Skeletal muscle tissue (tissue), 4 donors: Measurements from ENCODE around the gene ESYT1. TPM values are rescaled to one million over a fixed set of nuclear protein-coding genes. Genes with fewer than 3 reads are reported as not detected.
A peak's percentile ranks its signal among the peaks of the same experiment; 100 is the strongest.

ENCODE experiments used
- H3K27ac ChIP-seq: one replicate; pipeline ENCODE4 v1.7.0; 2013; ENCODE audit warnings: mild to moderate bottlenecking, low read depth, low read length, inconsistent platforms
- H3K27me3 ChIP-seq, 3 donors: one replicate each; pipeline ENCODE4 v1.7.0; 2013; ENCODE audit warnings: low read length in 3 of 3; ENCODE audit not compliant: control insufficient read depth in 3 of 3, insufficient read depth in 3 of 3
- H3K36me3 ChIP-seq, 3 donors: one replicate each; pipeline ENCODE4 v1.7.0; 2013; ENCODE audit warnings: low read length in 3 of 3; ENCODE audit not compliant: control insufficient read depth in 3 of 3, insufficient read depth in 3 of 3
- H3K4me1 ChIP-seq, 3 donors: one replicate each; pipeline ENCODE4 v1.7.0; 2013; ENCODE audit warnings: low read length in 3 of 3, mild to moderate bottlenecking in 3 of 3; ENCODE audit not compliant: control insufficient read depth in 3 of 3, insufficient read depth in 3 of 3
- H3K4me3 ChIP-seq, 3 donors: one replicate each; pipeline ENCODE4 v1.7.0; 2013; ENCODE audit warnings: low read length in 3 of 3
- H3K9ac ChIP-seq, 3 donors: one replicate each; pipeline ENCODE4 v1.7.0; 2013; ENCODE audit warnings: low read length in 3 of 3, mild to moderate bottlenecking in 3 of 3, moderate library complexity in 2 of 3, low read depth in 1 of 3
- H3K9me3 ChIP-seq, 3 donors: one replicate each; pipeline ENCODE4 v1.7.0; 2013; ENCODE audit warnings: low read length in 3 of 3; ENCODE audit not compliant: control insufficient read depth in 3 of 3
- total RNA-seq: library from RNA; depleted of rRNA; stranded (reverse); fragments of >200 nt; gene quantifications from one replicate; pipeline ENCODE4 v1.2.3, GENCODE V29; 2014
- donor health status: Osteomylitis.

Gene ESYT1
- total RNA-seq, 1 donor from 2014 or later: 149 TPM

DNA sequence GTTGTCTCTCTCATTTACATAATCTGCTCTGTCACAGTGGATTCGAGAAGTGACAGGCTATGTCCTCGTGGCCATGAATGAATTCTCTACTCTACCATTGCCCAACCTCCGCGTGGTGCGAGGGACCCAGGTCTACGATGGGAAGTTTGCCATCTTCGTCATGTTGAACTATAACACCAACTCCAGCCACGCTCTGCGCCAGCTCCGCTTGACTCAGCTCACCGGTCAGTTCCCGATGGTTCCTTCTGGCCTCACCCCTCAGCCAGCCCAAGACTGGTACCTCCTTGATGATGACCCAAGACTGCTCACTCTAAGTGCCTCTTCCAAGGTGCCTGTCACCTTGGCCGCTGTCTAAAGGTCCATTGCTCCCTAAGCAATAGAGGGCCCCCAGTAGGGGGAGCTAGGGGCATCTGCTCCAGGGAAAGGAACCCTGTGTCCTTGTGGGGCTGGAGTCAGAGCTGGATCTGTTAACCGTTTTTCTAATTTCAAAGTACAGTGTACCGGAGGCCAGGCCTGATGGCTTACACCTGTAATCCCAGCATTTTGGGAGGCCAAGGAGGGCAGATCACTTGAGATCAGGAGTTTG, 43.0 kb upstream of the ESYT1 start:
- Histone ChIP-seq H3K4me3 (no peak overlapping the region), H3K36me3 (no peaks in the 10 kb centered on the region), H3K9ac (no peak overlapping the region), H3K27me3 (peaks cover 10 to 11% (median 10%) of the 10 kb centered on the region in 3 donors), H3K27ac (no peak overlapping the region), H3K9me3 (no peaks in the 10 kb centered on the region), H3K4me1 (peaks cover 2 to 6% (median 5%) of the 10 kb centered on the region in 3 donors)

DNA sequence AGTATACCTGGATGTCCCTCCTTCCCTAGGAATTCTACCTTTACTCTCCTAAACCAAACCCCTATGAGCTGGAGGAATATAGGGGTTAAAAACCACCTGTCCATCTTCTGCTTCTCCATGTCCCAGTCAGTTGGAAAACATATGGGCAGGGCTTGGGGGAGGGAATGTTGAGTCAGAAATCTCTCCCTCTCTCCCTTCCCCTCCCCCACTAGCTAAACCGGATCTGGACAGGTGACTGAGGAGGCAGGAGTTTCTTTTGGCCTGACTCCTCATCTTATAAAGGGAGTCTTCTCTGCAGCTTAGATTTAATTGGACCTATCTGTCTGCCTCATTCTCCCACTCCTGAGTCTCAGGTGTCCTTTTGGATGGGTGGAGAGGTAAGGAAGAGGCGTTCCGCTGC, 42.0 kb upstream of the ESYT1 start:
- H3K27me3 ChIP-seq: peaks cover 1 to 4% (median 3%) of the 10 kb centered on the region in 3 donors
- H3K27ac ChIP-seq: no peak overlapping the region
- H3K9ac ChIP-seq: no peak overlapping the region
- H3K36me3 ChIP-seq: no peaks in the 10 kb centered on the region
- H3K9me3 ChIP-seq: no peaks in the 10 kb centered on the region
- peaks cover 0 to 3% (median 0%) of the 10 kb centered on the region in 3 donors for H3K4me1 ChIP-seq
- H3K4me3 ChIP-seq: no peak overlapping the region

DNA sequence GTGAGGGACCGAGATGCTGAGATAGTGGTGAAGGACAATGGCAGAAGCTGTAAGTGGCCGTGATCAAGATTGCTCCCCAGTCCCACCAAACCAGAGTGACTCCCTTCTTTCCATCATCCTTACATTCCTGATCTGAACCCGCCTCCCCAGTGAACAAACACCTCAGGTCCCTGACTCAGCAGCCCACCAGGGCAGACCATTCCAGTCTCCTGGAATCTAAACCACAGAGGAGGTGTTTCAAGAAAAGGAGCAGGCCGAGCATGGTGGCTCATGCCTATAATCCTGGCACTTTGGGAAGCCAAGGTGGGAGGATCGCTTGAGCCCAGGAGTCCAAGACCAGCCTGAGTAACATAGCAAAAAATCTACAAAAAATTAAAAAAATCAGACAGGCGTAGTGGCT, 41.5 kb upstream of the ESYT1 start:
- H3K27ac ChIP-seq: no peak overlapping the region
- H3K36me3 ChIP-seq: no peaks in the 10 kb centered on the region
- peaks cover 0 to 2% (median 0%) of the 10 kb centered on the region in 3 donors for H3K27me3 ChIP-seq
- no peak overlapping the region for H3K4me3 ChIP-seq
- H3K4me1 ChIP-seq: peaks cover 0 to 3% (median 0%) of the 10 kb centered on the region in 3 donors
- H3K9me3 ChIP-seq: no peaks in the 10 kb centered on the region
- no peak overlapping the region for H3K9ac ChIP-seq

DNA sequence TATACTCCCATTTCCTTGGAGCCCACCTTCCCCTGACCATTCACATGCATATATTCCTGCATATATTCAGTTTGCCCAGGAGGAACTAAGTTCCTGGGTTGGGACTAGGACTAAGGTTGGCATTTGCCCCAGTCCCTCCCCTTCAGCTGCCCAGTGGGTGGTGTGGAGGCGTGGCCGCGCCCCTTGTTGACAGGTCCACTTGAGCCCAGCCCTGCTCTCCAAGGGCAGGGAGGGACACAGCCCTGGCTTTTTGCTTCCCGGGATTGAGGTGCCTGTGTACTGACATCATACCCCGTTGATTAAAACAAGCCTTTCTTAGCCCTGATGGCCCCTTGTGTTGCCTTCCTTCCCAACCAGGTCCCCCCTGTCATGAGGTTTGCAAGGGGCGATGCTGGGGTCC, 40.8 kb upstream of the ESYT1 start:
- no peak overlapping the region for H3K9ac ChIP-seq
- no peaks in the 10 kb centered on the region for H3K36me3 ChIP-seq
- peaks cover 0 to 3% (median 0%) of the 10 kb centered on the region in 3 donors for H3K4me1 ChIP-seq
- no peak overlapping the region for H3K4me3 ChIP-seq
- H3K27ac ChIP-seq: no peak overlapping the region
- no peaks in the 10 kb centered on the region for H3K27me3 ChIP-seq
- H3K9me3 ChIP-seq: no peaks in the 10 kb centered on the region

DNA sequence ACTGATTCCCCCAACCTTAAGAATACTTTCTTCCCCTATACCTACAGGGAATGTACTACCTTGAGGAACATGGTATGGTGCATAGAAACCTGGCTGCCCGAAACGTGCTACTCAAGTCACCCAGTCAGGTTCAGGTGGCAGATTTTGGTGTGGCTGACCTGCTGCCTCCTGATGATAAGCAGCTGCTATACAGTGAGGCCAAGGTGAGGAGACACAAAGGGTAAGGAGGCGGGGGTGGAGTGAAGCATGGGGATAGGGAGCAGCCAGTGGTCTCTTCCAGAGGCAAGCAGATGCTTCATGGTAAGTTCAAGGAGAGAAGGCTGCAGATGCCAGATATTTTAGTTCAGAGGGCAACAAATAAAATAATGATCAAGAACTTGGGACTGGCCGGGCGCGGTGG, 30.3 kb upstream of the ESYT1 start:
- peaks cover 0 to 3% (median 0%) of the 10 kb centered on the region in 3 donors for H3K27me3 ChIP-seq
- H3K9ac ChIP-seq: no peak overlapping the region
- H3K27ac ChIP-seq: no peak overlapping the region
- H3K4me1 ChIP-seq: peaks cover 0 to under 1% (median 0%) of the 10 kb centered on the region in 3 donors
- H3K36me3 ChIP-seq: peaks cover 0 to 3% (median 0%) of the 10 kb centered on the region in 3 donors
- no peak overlapping the region for H3K4me3 ChIP-seq
- no peaks in the 10 kb centered on the region for H3K9me3 ChIP-seq

DNA sequence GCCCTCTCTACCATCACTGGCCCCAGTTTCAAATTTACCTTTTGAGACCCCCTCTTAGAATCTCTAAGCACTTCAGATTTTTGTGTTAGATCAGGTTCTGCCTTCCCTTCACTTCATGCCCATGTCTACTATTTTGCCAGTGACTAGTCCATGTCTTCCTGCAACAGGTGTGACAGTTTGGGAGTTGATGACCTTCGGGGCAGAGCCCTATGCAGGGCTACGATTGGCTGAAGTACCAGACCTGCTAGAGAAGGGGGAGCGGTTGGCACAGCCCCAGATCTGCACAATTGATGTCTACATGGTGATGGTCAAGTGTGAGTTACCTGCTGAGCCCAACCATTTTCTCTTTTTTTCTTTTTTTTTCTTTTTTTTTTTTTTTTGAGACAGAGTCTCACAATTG, 29.5 kb upstream of the ESYT1 start:
- Histone ChIP-seq H3K36me3 (peaks cover 0 to 3% (median 0%) of the 10 kb centered on the region in 3 donors), H3K9me3 (no peaks in the 10 kb centered on the region), H3K27me3 (peaks cover 0 to 3% (median 0%) of the 10 kb centered on the region in 3 donors), H3K4me1 (peaks cover 5 to 9% (median 8%) of the 10 kb centered on the region in 3 donors), H3K9ac (no peak overlapping the region), H3K4me3 (no peak overlapping the region), H3K27ac (no peak overlapping the region)

DNA sequence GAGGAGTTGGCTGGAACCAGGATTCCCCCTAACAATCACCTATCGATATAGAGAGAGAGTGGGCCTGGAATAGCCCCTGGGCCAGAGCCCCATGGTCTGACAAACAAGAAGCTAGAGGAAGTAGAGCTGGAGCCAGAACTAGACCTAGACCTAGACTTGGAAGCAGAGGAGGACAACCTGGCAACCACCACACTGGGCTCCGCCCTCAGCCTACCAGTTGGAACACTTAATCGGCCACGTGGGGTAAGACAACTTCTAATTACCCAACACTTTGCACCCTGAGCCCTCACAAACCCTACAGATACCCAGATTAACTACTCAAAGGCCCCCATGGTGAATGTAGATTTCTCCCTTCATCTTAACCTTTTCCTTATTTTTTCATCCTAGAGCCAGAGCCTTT, 28.3 kb upstream of the ESYT1 start:
- Histone ChIP-seq H3K27ac (no peak overlapping the region), H3K4me3 (no peak overlapping the region), H3K9me3 (no peaks in the 10 kb centered on the region), H3K36me3 (peaks cover 0 to 3% (median 0%) of the 10 kb centered on the region in 3 donors), H3K4me1 (peaks cover 8 to 15% (median 9%) of the 10 kb centered on the region in 3 donors), H3K9ac (no peak overlapping the region), H3K27me3 (peaks cover 0 to 3% (median 0%) of the 10 kb centered on the region in 3 donors)

DNA sequence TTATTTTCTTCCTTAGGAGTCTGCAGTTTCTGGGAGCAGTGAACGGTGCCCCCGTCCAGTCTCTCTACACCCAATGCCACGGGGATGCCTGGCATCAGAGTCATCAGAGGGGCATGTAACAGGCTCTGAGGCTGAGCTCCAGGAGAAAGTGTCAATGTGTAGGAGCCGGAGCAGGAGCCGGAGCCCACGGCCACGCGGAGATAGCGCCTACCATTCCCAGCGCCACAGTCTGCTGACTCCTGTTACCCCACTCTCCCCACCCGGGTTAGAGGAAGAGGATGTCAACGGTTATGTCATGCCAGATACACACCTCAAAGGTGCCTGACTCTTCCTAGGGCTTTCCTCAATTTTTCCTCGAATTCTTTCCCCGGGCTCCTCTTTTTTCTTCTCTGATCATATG, 27.0 kb upstream of the ESYT1 start:
- Histone ChIP-seq H3K9ac (no peak overlapping the region), H3K36me3 (peaks cover 0 to 3% (median 0%) of the 10 kb centered on the region in 3 donors), H3K27ac (no peak overlapping the region), H3K4me1 (peaks cover 16 to 28% (median 22%) of the 10 kb centered on the region in 3 donors), H3K27me3 (no peaks in the 10 kb centered on the region), H3K4me3 (no peak overlapping the region), H3K9me3 (no peaks in the 10 kb centered on the region)

DNA sequence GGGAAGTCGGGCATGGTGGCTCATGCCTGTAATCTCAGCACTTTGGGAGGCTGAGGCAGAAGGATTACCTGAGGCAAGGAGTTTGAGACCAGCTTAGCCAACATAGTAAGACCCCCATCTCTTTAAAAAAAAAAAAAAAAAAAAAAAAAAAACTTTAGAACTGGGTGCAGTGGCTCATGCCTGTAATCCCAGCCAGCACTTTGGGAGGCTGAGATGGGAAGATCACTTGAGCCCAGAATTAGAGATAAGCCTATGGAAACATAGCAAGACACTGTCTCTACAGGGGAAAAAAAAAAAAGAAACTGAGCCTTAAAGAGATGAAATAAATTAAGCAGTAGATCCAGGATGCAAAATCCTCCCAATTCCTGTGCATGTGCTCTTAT, 25.4 kb upstream of the ESYT1 start:
- Histone ChIP-seq H3K27ac (no peak overlapping the region), H3K4me3 (no peak overlapping the region)

DNA sequence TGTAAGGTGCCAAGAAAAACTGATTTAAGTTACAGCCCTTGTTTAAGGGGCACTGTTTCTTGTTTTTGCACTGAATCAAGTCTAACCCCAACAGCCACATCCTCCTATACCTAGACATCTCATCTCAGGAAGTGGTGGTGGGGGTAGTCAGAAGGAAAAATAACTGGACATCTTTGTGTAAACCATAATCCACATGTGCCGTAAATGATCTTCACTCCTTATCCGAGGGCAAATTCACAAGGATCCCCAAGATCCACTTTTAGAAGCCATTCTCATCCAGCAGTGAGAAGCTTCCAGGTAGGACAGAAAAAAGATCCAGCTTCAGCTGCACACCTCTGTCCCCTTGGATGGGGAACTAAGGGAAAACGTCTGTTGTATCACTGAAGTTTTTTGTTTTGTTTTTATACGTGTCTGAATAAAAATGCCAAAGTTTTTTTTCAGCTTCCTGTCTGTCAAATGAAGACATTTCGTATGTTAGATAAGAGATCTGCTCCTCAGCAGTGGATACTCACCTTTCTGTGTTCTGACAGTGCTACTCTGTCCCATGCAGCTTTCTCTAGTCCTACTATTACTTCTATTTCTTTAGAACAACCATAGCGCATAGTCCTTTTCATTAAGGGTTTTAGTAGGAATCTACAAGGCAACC, 24.9 kb upstream of the ESYT1 start:
- peaks cover 10 to 18% (median 16%) of the 10 kb centered on the region in 3 donors for H3K36me3 ChIP-seq
- H3K4me3 ChIP-seq: peak overlapping the region; percentile 68 to 97 (median 95)
- peak overlapping the region; percentile 82 to 98 (median 96) for H3K9ac ChIP-seq
- peaks cover 16 to 32% (median 23%) of the 10 kb centered on the region in 3 donors for H3K4me1 ChIP-seq
- H3K27ac ChIP-seq: peak overlapping the region; percentile 87
- H3K9me3 ChIP-seq: no peaks in the 10 kb centered on the region
- H3K27me3 ChIP-seq: no peaks in the 10 kb centered on the region

More for the DNA sequence above, 25.4 kb upstream of the ESYT1 start:
- Histone ChIP-seq H3K27me3 (no peaks in the 10 kb centered on the region), H3K36me3 (peaks cover 7 to 13% (median 11%) of the 10 kb centered on the region in 3 donors), H3K9me3 (no peaks in the 10 kb centered on the region), H3K4me1 (peaks cover 16 to 32% (median 23%) of the 10 kb centered on the region in 3 donors), H3K9ac (no peak overlapping the region)
